Stimulated activated CD4-positive, alpha-beta T cell treated with anti-CD3 and anti-CD28 coated beads, Interleukin-2, amount 100 ng/mL, for 48 hours (primary cell): ENCODE results near the gene GKAP1.
A peak's percentile ranks its signal among the peaks of the same experiment; 100 is the strongest.
"Not testable (repeated sequence)": the region's sequence is repeated elsewhere in the genome, so short reads cannot be mapped to it uniquely, and the experiment has no call there.

Source experiments
- DNase-seq, 2 donors: peaks; one replicate each; pipeline ENCODE4 v3.0.0-alpha.2; 2020

Gene GKAP1

DNA sequence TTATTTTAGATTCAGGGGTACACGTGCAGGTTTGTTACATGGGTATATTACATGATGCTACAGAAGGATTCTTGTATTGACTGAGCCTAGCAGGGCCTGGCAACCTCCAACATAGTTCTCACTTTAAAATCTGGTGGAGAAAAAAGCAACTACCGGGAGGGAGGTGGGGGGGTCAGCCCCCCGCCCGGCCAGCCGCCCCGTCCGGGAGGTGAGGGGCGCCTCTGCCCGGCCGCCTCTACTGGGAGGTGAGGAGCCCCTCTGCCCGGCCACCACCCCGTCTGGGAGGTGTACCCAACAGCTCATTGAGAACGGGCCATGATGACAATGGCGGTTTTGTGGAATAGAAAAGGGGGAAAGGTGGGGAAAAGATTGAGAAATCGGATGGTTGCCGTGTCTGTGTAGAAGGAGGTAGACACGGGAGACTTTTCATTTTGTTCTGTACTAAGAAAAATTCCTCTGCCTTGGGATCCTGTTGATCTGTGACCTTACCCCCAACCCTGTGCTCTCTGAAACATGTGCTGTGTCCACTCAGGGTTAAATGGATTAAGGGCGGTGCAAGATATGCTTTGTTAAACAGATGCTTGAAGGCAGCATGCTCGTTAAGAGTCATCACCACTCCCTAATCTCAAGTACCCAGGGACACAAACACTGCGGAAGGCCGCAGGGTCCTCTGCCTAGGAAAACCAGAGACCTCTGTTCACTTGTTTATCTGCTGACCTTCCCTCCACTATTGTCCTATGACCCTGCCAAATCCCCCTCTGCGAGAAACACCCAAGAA lies 88.8 kb downstream of the GKAP1 start:
- DNase-seq, result not testable (repeated sequence)

GRCh38 chr9:83724436-83724835 lies 93.1 kb downstream of the GKAP1 start:
- DNase-seq, result no peak

DNA sequence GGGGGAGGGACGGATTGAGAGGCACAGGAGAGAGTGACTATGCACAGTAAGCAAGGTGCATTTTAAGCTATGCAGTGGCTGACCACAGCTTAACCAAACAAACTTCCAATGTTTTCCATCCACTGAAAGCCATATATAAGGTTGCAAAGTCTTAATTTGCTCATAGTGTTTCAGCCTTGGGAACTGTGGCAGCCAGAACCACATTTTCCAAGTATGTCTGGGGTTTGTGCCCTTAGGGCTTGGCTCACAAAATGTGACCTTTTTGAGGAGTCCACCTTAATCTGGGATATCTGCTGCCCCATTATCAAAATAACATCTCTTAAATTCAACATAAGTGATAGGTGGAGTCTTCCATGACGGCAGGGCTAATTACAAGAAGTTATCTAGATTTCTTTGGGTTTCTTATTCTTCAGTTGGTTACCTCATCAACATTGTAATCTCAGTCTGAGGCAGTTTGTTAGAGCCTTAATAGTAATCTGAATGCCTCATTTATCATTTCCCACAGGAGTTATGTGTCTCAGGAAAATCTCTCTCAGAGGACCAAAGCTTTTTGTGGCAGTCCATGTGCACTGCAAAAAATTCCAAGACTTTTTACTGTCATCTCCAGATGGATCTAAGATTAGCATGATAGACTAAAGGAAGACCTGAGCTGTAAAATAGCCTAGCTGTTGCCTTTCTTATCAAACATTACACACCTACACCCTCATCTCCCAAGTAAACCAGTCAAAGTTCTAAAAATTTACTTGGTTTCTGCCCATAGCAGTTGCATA lies 94.7 kb downstream of the GKAP1 start:
- DNase-seq, result no peak

- no peak for DNase-seq
Measured at GRCh38 chr9:83721509-83721908, 96.1 kb downstream of the GKAP1 start.

DNA sequence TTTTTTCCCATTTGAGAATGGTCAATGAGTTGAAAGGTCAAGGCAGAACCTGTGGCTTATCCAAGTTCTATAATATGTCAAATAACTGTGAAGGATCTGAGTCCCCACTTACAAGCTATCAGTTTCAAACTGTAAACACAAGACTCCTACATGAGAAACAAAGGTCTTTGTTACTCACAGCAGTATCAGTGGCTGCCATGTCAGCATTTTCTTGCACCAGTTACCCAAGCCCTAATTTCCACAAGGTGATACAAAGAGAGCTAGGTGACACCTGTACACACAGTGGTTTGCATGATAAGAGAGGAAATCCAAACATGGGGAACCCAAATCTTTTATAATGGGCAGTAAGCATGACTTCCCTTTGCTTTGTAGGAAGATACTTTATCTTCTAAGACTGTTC lies 101.8 kb downstream of the GKAP1 start:
- no peak for DNase-seq

DNA sequence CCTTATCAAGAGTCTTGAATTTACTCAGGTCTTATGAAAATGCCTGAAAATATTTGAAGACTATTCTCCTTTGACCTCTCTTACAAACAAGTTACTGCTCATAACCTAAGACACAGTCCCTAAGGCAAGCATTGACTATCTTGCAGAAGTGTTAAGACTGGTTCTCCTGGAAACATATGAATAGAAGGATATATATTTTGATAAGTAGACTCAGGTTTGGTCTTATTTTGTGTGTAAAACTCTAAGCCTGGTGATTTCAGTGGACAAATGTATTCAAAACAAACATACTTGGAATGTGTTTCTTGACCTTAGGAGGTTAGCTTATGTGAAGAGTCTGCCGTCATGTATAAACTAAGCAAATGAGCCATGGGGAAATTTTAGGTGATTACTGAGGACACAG lies 102.3 kb downstream of the GKAP1 start:
- DNase-seq, result no peak

- no peak for DNase-seq
Measured at GRCh38 chr9:83714329-83714728, 103.2 kb downstream of the GKAP1 start.

DNA sequence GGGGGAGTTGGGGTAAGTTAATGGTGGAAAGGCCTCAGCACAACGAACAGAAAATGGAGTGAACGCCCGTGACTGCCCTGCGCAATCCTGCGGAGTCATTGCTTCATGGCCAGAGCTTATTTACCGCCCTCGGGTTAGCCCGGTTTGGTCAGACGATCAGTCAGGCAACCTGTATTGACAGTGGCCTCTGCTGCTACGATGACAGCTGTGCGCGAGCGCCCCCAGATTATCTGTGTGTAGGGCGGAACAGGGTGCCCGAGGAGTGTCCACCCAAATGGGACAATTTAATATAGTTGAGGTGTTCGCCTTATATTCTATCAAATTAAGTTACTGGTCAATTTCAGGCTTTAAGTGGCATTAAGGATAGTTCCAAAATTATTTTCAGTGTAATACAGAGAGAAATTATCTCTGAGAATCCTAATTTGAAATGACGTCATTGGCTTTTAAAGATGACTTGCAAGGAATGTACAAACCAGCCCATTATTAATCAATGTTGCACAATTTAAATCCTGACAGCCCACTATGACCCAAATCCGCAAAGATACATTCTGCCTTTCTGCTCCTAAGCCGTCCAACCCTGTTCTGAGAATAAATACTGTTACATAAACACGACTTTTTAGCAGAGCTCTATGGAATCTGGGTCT lies 108.9 kb downstream of the GKAP1 start:
- peak; percentile 30 to 38 for DNase-seq

DNA sequence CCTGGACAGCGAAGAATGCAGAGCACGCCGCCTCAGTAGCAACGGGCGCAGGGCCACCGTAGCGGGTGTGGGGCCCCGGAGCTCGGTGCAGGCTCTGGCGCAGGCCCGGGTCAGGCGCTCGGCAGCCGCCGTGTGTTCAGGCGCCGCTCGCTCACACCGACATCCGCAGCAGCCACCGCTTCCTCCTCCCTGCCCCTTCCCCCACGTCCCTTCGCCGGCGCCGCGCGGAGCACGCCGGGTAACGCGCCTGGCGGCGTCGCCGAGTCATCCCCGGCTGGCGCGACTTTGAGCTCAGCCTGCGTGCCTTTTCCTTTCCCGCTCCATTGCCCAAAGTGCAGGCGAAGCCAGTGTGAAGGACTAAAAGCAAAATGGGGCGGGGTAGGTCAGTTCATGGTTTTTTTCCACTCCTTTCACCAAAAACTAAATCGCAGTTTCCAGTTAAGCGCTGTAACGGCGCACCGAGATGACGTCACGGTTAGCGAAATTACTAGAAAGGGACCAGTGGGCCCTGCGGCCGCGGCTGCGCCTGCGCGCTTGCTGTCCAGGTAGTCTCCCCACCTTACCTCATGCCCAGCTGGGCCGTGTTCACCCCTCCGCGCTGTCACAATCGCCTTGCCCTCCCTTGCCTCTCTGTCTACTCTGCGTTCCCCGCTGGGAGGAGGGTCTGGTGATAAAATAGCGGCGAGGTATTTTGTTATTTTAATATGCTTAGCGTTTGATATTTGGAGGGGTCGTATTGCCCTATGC lies 109.6 kb downstream of the GKAP1 start, which contains the start of gene UBQLN1:
Gene UBQLN1 (minus strand): TSS at position 191 of the 747 bp plus-strand sequence. CDS start 279 bp downstream, outside the sequence.
- DNase-seq, result peak; percentile 85

DNA sequence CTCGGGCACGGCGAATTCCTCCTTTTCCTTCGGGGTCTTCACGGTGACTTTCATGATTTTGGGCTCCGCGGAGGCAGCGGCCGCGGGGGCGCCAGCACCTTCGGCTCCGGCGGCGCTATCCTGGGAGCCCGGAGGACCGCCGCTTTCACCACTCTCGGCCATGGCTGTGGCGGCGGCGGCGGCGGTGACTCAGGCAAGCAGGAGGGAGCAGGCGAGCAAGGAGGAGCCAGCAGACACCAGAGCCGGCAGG lies 110.1 kb downstream of the GKAP1 start:
- peak; percentile 58 to 63 for DNase-seq

DNA sequence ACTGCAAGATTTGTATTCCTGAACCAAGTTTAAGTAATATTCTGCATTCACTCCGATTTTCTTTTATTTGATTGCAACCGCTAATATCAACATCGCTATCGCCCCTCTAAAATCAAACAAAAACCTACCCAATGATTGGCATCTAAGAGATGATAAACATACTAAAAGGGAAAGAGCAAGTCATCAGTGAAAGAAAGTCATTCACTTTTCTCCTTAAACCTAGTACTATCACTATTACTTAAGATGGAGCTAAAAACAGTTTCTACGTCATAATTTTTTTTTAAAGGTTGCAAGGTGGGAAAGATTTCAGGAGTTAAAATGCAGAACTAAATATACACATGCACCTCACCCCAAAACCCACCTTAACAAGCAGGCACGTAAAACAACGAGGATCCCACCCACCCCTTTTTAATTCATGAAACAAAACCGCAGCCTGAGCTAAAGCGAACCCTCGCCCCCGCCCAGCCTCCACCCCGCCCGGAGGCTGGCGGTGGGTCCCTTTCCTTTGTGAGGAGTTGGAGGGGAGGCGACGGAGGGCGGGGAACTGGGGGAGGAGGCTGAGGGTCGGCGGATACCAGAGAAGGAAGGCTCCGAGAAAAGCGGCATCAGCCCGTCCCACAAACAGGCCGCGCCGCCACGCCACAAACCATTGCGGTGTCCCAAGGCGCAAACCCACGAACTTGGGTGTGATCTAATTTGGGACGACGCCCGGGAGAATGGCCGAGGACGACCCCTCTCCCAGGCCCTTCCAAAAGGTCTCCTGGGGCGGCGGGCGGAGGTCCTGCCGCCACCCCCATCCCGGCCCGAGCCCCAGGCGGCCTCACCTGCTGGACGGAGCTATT lies 110.7 kb downstream of the GKAP1 start:
- peak; percentile 42 to 53 for DNase-seq

GRCh38 chr9:83705219-83705651 lies 112.3 kb downstream of the GKAP1 start:
- DNase-seq, result not testable (repeated sequence)

GRCh38 chr9:83701769-83702168 lies 115.8 kb downstream of the GKAP1 start:
- DNase-seq, result no peak

DNA sequence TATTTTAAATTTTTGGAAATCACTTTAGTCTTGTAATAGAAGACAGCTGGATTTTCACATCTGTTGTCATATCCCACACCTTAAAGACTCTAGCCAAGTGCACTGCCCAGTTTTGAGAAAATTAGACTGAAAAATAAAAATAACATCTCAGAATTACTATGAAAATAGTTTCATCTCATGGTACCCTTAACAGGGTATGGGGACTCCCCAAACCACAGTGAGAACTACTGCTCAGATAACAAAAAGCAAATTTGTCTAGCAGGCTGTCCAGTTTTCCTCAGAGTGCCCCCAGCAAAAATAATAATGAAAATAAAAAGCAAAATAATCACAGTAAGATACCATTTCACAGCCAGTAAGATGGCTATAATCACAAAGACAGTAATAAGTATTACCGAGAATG lies 116.3 kb downstream of the GKAP1 start:
- DNase-seq, result no peak

DNA sequence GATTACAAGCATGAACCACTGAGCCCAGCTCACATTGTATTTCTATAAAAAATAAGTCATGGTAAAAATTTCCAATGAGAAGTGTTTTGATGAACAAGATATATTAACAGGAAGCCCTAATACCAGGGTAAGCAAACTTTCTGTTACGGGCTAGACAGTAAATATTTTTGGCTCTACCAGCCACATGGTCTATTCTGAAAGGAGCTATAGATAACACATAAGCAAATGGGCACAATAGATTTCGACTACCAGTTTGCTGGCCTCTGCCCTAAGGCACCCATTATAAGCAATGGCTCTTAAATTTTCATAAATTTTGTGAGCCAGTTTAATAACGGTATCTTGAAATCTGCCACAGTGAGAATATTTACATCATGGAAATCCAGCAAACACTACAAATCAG lies 118.0 kb downstream of the GKAP1 start:
- no peak for DNase-seq

DNA sequence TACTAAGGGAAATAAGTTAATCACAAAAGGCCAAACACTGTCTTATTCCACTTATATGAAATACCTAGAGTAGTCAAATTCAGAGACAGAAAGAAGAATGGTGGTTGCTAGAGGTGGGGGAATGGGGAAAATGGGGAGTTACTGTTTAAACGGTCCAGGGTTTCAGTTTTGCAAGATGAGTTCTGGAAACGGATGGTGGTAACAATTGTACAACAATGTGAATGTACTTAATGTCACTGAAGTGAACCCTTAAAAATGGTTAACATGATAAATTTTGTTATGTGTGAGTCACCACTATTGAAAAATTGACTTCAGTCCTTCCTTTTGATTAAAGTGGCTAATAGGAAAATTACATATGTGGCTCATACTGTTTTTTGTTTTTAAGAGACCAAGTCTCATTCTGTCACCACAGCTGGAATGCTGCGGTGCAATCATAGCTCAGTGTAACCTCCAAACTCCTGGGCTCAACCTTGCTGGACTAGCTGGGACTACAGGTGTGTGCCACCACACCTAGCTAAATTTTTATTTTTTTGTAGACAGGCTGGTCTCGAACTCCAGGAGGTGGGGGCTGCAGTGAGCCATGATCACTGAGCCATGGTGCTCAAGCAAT lies 118.5 kb downstream of the GKAP1 start:
- no peak for DNase-seq

- no peak for DNase-seq
Measured at GRCh38 chr9:83691492-83691891, 126.1 kb downstream of the GKAP1 start.
